ENCODE data around the gene MESP1. TPM values are rescaled to one million over a fixed set of nuclear protein-coding genes. Genes with fewer than 3 reads are reported as not detected.

The MESP1 gene
- total and polyA plus RNA-seq, 2 of the 13 experiments (the other 11 are each of a cell fraction or from before 2014, with no cell fraction given), result not detected

DNA sequence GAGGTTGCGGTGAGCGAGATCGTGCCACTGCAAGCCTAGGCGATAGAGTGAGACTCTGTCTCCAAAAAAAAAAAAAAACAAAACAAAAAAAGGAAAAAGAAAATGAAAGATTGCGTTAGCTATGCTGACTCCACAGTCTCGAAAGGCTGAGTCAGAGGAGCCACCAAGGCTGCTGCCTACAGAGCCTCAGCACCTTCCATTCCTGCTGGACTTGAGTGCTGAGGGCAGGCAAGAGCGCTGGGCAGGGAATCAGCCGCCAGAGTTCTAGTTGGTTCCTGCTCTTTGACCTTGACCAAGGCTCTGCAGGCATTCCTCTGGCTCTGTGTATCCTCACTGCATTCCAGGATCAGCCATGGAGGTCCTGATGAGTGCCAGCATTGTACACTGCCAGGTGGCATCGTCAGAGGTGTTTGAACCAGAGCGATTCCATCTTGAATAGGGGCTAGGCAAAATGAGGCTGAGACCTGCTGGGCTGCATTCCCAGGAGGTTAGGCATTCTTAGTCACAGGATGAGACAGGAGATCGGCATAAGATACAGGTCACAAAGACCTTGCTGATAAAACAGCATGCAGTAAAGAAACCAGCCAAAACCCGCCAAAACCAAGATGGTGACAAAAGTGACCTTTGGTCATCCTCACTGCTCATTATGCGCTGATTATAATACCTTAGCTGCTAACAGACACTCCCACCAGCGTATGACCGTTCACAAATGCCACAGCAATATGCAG lies 31.0 kb upstream of the MESP1 start (continued):
- TF ChIP-seq, protein P1, sequence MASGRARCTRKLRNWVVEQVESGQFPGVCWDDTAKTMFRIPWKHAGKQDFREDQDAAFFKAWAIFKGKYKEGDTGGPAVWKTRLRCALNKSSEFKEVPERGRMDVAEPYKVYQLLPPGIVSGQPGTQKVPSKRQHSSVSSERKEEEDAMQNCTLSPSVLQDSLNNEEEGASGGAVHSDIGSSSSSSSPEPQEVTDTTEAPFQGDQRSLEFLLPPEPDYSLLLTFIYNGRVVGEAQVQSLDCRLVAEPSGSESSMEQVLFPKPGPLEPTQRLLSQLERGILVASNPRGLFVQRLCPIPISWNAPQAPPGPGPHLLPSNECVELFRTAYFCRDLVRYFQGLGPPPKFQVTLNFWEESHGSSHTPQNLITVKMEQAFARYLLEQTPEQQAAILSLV (CRISPR knock-in tag; IDR thresholded peaks at IDR 0.05; ENCODE audit: borderline replicate concordance), result no peak
- TF ChIP-seq ZKSCAN8 (CRISPR knock-in tag; IDR thresholded peaks at IDR 0.05; ENCODE audit: borderline replicate concordance) (no peak), FOSL1 (CRISPR knock-in tag; IDR thresholded peaks at IDR 0.05; ENCODE audit: borderline replicate concordance) (no peak), ZNF234 (CRISPR knock-in tag; conservative IDR thresholded peaks at IDR 0.05) (no peak), LRRFIP1 (CRISPR knock-in tag; conservative IDR thresholded peaks at IDR 0.05) (no peak), ATF4 (CRISPR knock-in tag; IDR thresholded peaks at IDR 0.05) (no peak), CBX5 (CRISPR knock-in tag; IDR thresholded peaks at IDR 0.05; ENCODE audit: borderline replicate concordance) (peak; percentile 48; the same call in 1 of the 2 replicates), ZNF687 (CRISPR knock-in tag; IDR thresholded peaks at IDR 0.05) (peak; percentile 74), SP1 (IDR thresholded peaks at IDR 0.05) (no peak), SP1 (CRISPR knock-in tag; IDR thresholded peaks at IDR 0.05) (no peak), NFRKB (IDR thresholded peaks at IDR 0.05) (no peak), MAX (IDR thresholded peaks at IDR 0.05) (peak; percentile 42; the same call in 1 of the 2 replicates)
- TF ChIP-seq, protein P2, sequence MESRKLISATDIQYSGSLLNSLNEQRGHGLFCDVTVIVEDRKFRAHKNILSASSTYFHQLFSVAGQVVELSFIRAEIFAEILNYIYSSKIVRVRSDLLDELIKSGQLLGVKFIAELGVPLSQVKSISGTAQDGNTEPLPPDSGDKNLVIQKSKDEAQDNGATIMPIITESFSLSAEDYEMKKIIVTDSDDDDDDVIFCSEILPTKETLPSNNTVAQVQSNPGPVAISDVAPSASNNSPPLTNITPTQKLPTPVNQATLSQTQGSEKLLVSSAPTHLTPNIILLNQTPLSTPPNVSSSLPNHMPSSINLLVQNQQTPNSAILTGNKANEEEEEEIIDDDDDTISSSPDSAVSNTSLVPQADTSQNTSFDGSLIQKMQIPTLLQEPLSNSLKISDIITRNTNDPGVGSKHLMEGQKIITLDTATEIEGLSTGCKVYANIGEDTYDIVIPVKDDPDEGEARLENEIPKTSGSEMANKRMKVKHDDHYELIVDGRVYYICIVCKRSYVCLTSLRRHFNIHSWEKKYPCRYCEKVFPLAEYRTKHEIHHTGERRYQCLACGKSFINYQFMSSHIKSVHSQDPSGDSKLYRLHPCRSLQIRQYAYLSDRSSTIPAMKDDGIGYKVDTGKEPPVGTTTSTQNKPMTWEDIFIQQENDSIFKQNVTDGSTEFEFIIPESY (CRISPR knock-in tag; IDR thresholded peaks at IDR 0.05), result 0 out of 2 replicates have a peak, but pooled peaks have one; percentile 22
- TF ChIP-seq, protein P3, sequence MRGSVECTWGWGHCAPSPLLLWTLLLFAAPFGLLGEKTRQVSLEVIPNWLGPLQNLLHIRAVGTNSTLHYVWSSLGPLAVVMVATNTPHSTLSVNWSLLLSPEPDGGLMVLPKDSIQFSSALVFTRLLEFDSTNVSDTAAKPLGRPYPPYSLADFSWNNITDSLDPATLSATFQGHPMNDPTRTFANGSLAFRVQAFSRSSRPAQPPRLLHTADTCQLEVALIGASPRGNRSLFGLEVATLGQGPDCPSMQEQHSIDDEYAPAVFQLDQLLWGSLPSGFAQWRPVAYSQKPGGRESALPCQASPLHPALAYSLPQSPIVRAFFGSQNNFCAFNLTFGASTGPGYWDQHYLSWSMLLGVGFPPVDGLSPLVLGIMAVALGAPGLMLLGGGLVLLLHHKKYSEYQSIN (CRISPR knock-in tag; IDR thresholded peaks at IDR 0.05; ENCODE audit: borderline replicate concordance), result no peak

Data from HepG2 (cell line).